Measurements from ENCODE around the gene PAF1.

The PAF1 gene

DNA sequence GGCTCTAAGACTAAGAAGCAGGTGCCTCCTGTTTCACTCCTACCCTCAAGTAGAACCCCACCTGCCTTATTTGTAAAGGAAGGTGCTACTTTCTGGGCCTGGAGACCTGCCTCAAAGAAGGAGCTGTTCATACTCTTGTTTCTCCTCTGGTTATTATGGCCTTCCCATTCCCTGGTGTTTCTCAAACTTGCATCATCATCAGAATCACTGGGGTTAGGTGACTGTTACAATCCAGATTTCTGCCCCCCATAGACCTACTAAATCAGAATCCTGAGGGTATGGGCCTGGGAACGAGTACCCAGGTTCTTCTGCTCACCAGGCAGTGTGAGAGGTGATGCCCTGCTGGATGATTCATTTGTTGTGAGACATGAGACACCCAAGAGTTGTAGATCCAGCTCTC is 30.3 kb downstream of the PAF1 start:
- TF ChIP-seq TCF12 (IDR thresholded peaks at IDR 0.05; ENCODE audit: low read depth), result no peak
- TF ChIP-seq RAD21 (IDR thresholded peaks at IDR 0.05; ENCODE audit: low read depth), result no peak
- TF ChIP-seq EGR1 (IDR thresholded peaks at IDR 0.05), result no peak
- TF ChIP-seq NFIC (IDR thresholded peaks at IDR 0.05), result no peak
- TF ChIP-seq YY1 (IDR thresholded peaks at IDR 0.05; ENCODE audit: low read depth), result no peak
- no peak for TF ChIP-seq TAF1 (IDR thresholded peaks at IDR 0.05; ENCODE audit: low read depth)
- TF ChIP-seq MAX (IDR thresholded peaks at IDR 0.05), result no peak
- TF ChIP-seq FOXM1 (IDR thresholded peaks at IDR 0.05; ENCODE audit: borderline replicate concordance, low read depth), result no peak
- TF ChIP-seq CREB1 (IDR thresholded peaks at IDR 0.05; ENCODE audit: low read depth), result no peak
- TF ChIP-seq ZBTB7A (IDR thresholded peaks at IDR 0.05; ENCODE audit: low read depth), result no peak
- TF ChIP-seq USF1 (IDR thresholded peaks at IDR 0.05), result no peak

GRCh38 chr19:39359026-39359425 is 31.9 kb downstream of the PAF1 start:
- TF ChIP-seq ZBTB7A (IDR thresholded peaks at IDR 0.05; ENCODE audit: low read depth), result no peak
- TF ChIP-seq CEBPB (IDR thresholded peaks at IDR 0.05), result no peak
- TF ChIP-seq TAF1 (IDR thresholded peaks at IDR 0.05; ENCODE audit: low read depth), result no peak
- TF ChIP-seq RAD21 (IDR thresholded peaks at IDR 0.05; ENCODE audit: low read depth), result no peak
- TF ChIP-seq EP300 (IDR thresholded peaks at IDR 0.05; ENCODE audit: borderline replicate concordance), result no peak
- TF ChIP-seq YY1 (IDR thresholded peaks at IDR 0.05; ENCODE audit: low read depth), result no peak
- no peak for TF ChIP-seq TEAD4 (IDR thresholded peaks at IDR 0.05)

DNA sequence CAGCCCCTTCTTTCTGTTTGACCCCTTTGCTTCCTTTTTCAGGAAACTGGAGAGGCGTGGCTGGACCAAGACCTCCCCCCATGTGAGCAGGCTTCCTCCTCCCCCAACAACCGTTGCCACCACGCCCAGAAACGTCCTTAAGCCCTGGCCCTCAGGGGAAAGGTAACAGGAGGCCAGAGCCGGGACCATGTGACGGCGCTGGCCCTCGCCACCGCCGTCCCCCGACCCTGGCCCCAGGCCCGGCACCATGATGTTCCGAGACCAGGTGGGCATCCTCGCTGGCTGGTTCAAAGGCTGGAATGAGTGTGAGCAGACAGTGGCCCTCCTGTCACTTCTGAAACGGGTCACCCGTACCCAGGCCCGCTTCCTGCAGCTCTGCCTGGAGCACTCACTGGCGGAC is 34.3 kb downstream of the PAF1 start:
- no peak for TF ChIP-seq EGR1 (IDR thresholded peaks at IDR 0.05)
- TF ChIP-seq EP300 (IDR thresholded peaks at IDR 0.05; ENCODE audit: borderline replicate concordance), result no peak
- TF ChIP-seq, protein P1, sequence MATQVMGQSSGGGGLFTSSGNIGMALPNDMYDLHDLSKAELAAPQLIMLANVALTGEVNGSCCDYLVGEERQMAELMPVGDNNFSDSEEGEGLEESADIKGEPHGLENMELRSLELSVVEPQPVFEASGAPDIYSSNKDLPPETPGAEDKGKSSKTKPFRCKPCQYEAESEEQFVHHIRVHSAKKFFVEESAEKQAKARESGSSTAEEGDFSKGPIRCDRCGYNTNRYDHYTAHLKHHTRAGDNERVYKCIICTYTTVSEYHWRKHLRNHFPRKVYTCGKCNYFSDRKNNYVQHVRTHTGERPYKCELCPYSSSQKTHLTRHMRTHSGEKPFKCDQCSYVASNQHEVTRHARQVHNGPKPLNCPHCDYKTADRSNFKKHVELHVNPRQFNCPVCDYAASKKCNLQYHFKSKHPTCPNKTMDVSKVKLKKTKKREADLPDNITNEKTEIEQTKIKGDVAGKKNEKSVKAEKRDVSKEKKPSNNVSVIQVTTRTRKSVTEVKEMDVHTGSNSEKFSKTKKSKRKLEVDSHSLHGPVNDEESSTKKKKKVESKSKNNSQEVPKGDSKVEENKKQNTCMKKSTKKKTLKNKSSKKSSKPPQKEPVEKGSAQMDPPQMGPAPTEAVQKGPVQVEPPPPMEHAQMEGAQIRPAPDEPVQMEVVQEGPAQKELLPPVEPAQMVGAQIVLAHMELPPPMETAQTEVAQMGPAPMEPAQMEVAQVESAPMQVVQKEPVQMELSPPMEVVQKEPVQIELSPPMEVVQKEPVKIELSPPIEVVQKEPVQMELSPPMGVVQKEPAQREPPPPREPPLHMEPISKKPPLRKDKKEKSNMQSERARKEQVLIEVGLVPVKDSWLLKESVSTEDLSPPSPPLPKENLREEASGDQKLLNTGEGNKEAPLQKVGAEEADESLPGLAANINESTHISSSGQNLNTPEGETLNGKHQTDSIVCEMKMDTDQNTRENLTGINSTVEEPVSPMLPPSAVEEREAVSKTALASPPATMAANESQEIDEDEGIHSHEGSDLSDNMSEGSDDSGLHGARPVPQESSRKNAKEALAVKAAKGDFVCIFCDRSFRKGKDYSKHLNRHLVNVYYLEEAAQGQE (IDR thresholded peaks at IDR 0.05; ENCODE audit: low read depth), result no peak
- no peak for TF ChIP-seq CREB1 (IDR thresholded peaks at IDR 0.05; ENCODE audit: low read depth)
- TF ChIP-seq CEBPB (IDR thresholded peaks at IDR 0.05), result no peak
- no peak for TF ChIP-seq TCF12 (IDR thresholded peaks at IDR 0.05; ENCODE audit: low read depth)
- TF ChIP-seq YY1 (IDR thresholded peaks at IDR 0.05; ENCODE audit: low read depth), result no peak

GRCh38 chr19:39356073-39356472 is 34.8 kb downstream of the PAF1 start:
- TF ChIP-seq CEBPB (IDR thresholded peaks at IDR 0.05) (no peak), TEAD4 (IDR thresholded peaks at IDR 0.05) (no peak), ZBTB7A (IDR thresholded peaks at IDR 0.05; ENCODE audit: low read depth) (no peak), FOXM1 (IDR thresholded peaks at IDR 0.05; ENCODE audit: borderline replicate concordance, low read depth) (no peak), USF1 (IDR thresholded peaks at IDR 0.05) (no peak), CREB1 (IDR thresholded peaks at IDR 0.05; ENCODE audit: low read depth) (no peak), TAF1 (IDR thresholded peaks at IDR 0.05; ENCODE audit: low read depth) (no peak), YY1 (IDR thresholded peaks at IDR 0.05; ENCODE audit: low read depth) (no peak), MAX (IDR thresholded peaks at IDR 0.05) (no peak), TCF12 (IDR thresholded peaks at IDR 0.05; ENCODE audit: low read depth) (no peak)

- TF ChIP-seq RAD21 (IDR thresholded peaks at IDR 0.05; ENCODE audit: low read depth) (no peak), FOXM1 (IDR thresholded peaks at IDR 0.05; ENCODE audit: borderline replicate concordance, low read depth) (no peak), CEBPB (IDR thresholded peaks at IDR 0.05) (no peak), USF1 (IDR thresholded peaks at IDR 0.05) (no peak), TAF1 (IDR thresholded peaks at IDR 0.05; ENCODE audit: low read depth) (no peak), EGR1 (IDR thresholded peaks at IDR 0.05) (no peak), YY1 (IDR thresholded peaks at IDR 0.05; ENCODE audit: low read depth) (no peak)
These were observed 35.7 kb downstream of the PAF1 start for GRCh38 chr19:39355253-39355652.

GRCh38 chr19:39352381-39353255 is 38.3 kb downstream of the PAF1 start:
- TF ChIP-seq ZBTB7A (IDR thresholded peaks at IDR 0.05; ENCODE audit: low read depth) (no peak), MAX (IDR thresholded peaks at IDR 0.05) (no peak), YY1 (IDR thresholded peaks at IDR 0.05; ENCODE audit: low read depth) (no peak), TEAD4 (IDR thresholded peaks at IDR 0.05) (no peak), EP300 (IDR thresholded peaks at IDR 0.05; ENCODE audit: borderline replicate concordance) (no peak), TAF1 (IDR thresholded peaks at IDR 0.05; ENCODE audit: low read depth) (no peak), CEBPB (IDR thresholded peaks at IDR 0.05) (no peak)
- TF ChIP-seq, protein P1 (IDR thresholded peaks at IDR 0.05; ENCODE audit: low read depth), result no peak

All from Ishikawa (cell line).